Neural progenitor cell (in vitro differentiated cells): ENCODE results near the gene FOXL3. TPM values are rescaled to one million over a fixed set of nuclear protein-coding genes. Genes with fewer than 3 reads are reported as not detected.
A peak's percentile ranks its signal among the peaks of the same experiment; 100 is the strongest.

Experiments used
- DNase-seq: peaks from one replicate; pipeline ENCODE4 v3.0.0-alpha.2; 2016; ENCODE audit warnings: low spot score
- H2AFZ ChIP-seq: fragments of 200-600 bp; sonication (generic); replicated peaks from 2 replicates; pipeline ENCODE4 v1.6.1; 2016; ENCODE audit warnings: antibody characterized with exemption
- H3F3A ChIP-seq: fragments of 200-600 bp; sonication (generic); 2 replicates; pipeline ENCODE4 v1.6.1; 2016; ENCODE audit warnings: antibody characterized with exemption, low read depth
- H3K27ac ChIP-seq: fragments of 200-600 bp; sonication (generic); 2 replicates; pipeline ENCODE4 v1.5.1; 2016; ENCODE audit warnings: mild to moderate bottlenecking
- H3K27me3 ChIP-seq: fragments of 200-600 bp; sonication (generic); 2 replicates; pipeline ENCODE4 v1.6.1; 2016; ENCODE audit warnings: mild to moderate bottlenecking, moderate library complexity
- H3K36me3 ChIP-seq: fragments of 200-600 bp; sonication (generic); 2 replicates; pipeline ENCODE4 v1.5.1; 2016
- H3K4me1 ChIP-seq: fragments of 200-600 bp; sonication (generic); 2 replicates; pipeline ENCODE4 v1.6.1; 2016; ENCODE audit warnings: mixed run types
- H3K4me2 ChIP-seq: fragments of 200-600 bp; sonication (generic); 2 replicates; pipeline ENCODE4 v1.6.1; 2016
- H3K4me3 ChIP-seq: fragments of 200-600 bp; sonication (generic); 2 replicates; pipeline ENCODE4 v1.5.1; 2016
- H3K79me2 ChIP-seq: fragments of 200-600 bp; sonication (generic); 2 replicates; pipeline ENCODE4 v1.6.1; 2016; ENCODE audit warnings: low read depth
- H3K9ac ChIP-seq: fragments of 200-600 bp; sonication (generic); 2 replicates; pipeline ENCODE4 v1.6.1; 2016
- H3K9me3 ChIP-seq: fragments of 200-600 bp; sonication (generic); 2 replicates; pipeline ENCODE4 v1.5.1; 2016; ENCODE audit warnings: low read depth
- H4K20me1 ChIP-seq: fragments of 200-600 bp; sonication (generic); 2 replicates; pipeline ENCODE4 v1.6.1; 2016; ENCODE audit warnings: low read depth
- H3K27ac Mint-ChIP-seq: 3 replicates; pipeline ENCODE4 v1.8.0; 2021; ENCODE audit warnings: mixed read lengths
- H3K27me3 Mint-ChIP-seq: 2 replicates; pipeline ENCODE4 v1.8.0; 2022; ENCODE audit warnings: low read depth, mild to moderate bottlenecking, inconsistent platforms, moderate library complexity, mixed read lengths; ENCODE audit not compliant: insufficient read depth
- H3K36me3 Mint-ChIP-seq: 3 replicates; pipeline ENCODE4 v1.8.0; 2021; ENCODE audit warnings: mixed read lengths
- H3K4me1 Mint-ChIP-seq: 3 replicates; pipeline ENCODE4 v1.8.0; 2021; ENCODE audit warnings: mixed read lengths
- H3K4me3 Mint-ChIP-seq: 3 replicates; pipeline ENCODE4 v1.8.0; 2021; ENCODE audit warnings: mild to moderate bottlenecking, moderate library complexity, mixed read lengths
- H3K9me3 Mint-ChIP-seq: 3 replicates; pipeline ENCODE4 v1.8.0; 2020; ENCODE audit warnings: mixed read lengths
- EZH2 ChIP-seq: fragments of 200-600 bp; sonication (generic); IDR thresholded peaks from 2 replicates; pipeline ENCODE4 v1.6.1; 2017; ENCODE audit warnings: antibody characterized with exemption, mild to moderate bottlenecking, moderate library complexity
- EZH2phosphoT487 ChIP-seq: fragments of 200-600 bp; sonication (generic); IDR thresholded peaks from 2 replicates; pipeline ENCODE4 v1.6.1; 2017; ENCODE audit warnings: antibody characterized with exemption
- total RNA-seq: library from RNA; depleted of rRNA; stranded (reverse); fragments of >200 nt; gene quantifications from 2 replicates; pipeline ENCODE4 v1.2.3, GENCODE V29; 2015; ENCODE audit warnings: low replicate concordance
- TF ChIP-seq, protein P1 (sequence below): fragments of 200-600 bp; sonication (generic); IDR thresholded peaks from 2 replicates; pipeline ENCODE4 v1.5.1; 2017; ENCODE audit warnings: antibody characterized with exemption, mild to moderate bottlenecking

The FOXL3 gene
- total RNA-seq, 1 donor from 2014 or later = not detected

DNA sequence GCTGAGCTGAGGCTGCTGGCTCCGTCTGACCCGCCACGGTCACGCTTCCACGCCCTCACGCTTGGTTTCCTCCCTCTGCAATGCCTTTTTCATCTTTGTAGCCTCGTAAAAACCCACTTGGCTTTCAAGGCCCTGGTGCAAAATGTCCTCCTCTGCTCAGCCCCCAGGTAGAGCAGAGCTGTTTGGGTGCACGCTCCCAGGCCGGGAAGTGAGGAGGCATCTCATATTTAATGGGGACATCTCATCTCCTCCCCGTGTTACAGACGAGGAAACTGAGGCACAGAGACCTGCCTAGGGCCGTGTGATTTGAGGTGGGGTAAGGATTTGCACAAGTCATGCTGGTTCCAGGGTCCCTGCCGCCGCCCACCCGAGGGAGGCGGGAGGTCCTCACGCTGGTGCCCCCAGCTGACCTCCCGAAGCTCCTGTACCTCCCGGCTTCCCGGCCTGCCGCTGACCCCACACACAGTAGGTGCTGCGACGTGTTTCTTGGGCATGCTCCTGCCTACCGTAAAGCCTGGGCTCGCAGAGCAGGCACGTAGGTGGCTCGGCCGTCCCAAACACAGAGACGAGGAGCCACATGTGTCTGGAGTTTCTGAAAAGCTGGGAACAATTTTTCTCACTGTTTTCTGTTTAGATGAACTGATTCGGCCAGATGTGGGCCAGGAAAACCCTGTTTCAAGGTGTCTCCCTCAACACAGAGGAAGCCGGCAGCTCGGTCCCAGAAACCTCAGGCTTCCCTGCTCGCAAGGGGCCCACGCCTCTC lies 11.5 kb downstream of the FOXL3 start:
- DNase-seq = no peak
- Histone ChIP-seq H3K4me2 (no peak overlapping the region), H3K4me3 (no peak overlapping the region), H4K20me1 (no peaks in the 10 kb centered on the region), H3F3A (no peaks in the 10 kb centered on the region), H3K79me2 (no peaks in the 10 kb centered on the region), H2AFZ (no peak overlapping the region), H3K27me3 (no peaks in the 10 kb centered on the region), H3K9ac (no peak overlapping the region), H3K9me3 (no peaks in the 10 kb centered on the region), H3K4me1 (no peaks in the 10 kb centered on the region), H3K36me3 (no peaks in the 10 kb centered on the region), H3K27ac (no peak overlapping the region)
- Mint-ChIP-seq H3K4me1 (peaks cover 16% of the 10 kb centered on the region), H3K27ac (no peak overlapping the region), H3K4me3 (no peak overlapping the region), H3K36me3 (no peaks in the 10 kb centered on the region), H3K9me3 (peaks cover 3% of the 10 kb centered on the region), H3K27me3 (peaks cover 10% of the 10 kb centered on the region)
- TF ChIP-seq EZH2phosphoT487 (no peak), EZH2 (no peak)
- TF ChIP-seq, protein P1, sequence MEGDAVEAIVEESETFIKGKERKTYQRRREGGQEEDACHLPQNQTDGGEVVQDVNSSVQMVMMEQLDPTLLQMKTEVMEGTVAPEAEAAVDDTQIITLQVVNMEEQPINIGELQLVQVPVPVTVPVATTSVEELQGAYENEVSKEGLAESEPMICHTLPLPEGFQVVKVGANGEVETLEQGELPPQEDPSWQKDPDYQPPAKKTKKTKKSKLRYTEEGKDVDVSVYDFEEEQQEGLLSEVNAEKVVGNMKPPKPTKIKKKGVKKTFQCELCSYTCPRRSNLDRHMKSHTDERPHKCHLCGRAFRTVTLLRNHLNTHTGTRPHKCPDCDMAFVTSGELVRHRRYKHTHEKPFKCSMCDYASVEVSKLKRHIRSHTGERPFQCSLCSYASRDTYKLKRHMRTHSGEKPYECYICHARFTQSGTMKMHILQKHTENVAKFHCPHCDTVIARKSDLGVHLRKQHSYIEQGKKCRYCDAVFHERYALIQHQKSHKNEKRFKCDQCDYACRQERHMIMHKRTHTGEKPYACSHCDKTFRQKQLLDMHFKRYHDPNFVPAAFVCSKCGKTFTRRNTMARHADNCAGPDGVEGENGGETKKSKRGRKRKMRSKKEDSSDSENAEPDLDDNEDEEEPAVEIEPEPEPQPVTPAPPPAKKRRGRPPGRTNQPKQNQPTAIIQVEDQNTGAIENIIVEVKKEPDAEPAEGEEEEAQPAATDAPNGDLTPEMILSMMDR = no peak

DNA sequence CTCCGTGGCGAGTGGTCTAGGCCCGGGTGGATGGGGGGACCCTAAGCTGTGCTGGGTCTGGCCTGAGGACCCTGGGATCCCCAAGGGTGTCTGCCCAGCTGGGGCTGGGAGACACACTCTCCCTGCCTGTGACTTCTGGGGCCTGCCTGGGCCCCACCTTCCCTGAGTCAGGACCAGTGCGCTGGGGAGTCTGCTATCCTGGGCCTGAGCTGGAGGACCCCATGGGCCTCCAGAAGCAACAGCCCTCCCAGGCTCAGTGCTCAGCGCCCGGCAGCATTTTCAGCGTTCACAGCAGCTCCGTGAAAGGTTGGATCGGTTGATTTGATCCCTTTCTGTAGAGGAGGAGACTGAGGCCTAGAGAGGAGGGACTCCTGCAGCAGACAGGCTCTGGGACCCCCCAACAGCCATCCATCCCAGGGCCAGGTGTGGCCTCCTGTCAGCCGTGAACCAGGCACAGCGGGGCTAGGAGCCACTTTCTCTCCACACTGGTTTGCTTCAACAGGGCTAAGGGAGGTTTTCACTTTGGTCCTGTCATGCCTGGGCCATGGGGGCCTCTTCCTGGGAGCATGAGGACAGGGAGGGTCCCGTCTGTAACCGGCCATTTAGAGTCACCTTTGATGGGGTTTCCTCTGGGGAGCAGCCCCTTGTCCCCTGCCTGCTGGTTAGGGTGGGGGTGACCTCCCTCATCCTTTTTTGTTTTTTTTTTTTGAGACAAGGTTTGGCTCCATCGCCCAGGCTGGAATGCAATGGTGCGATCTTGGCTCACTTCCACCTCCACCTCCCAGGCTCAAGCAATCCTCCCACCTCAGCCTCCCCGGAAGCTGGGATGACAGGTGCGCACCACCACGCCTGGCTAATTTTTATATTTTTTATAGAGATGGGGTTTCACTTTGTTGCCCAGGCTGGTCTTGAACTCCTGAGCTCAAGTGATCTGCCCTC lies 12.4 kb downstream of the FOXL3 start:
- H3K4me1 ChIP-seq = no peaks in the 10 kb centered on the region
- H3K9me3 Mint-ChIP-seq = peaks cover 3% of the 10 kb centered on the region
- H4K20me1 ChIP-seq = no peaks in the 10 kb centered on the region
- H3K9ac ChIP-seq = no peak overlapping the region
- TF ChIP-seq EZH2phosphoT487 = no peak
- TF ChIP-seq, protein P1 = no peak
- TF ChIP-seq EZH2 = no peak
- H3K27ac Mint-ChIP-seq = no peak overlapping the region
- no peaks in the 10 kb centered on the region for H3K79me2 ChIP-seq
- H3K36me3 Mint-ChIP-seq = no peaks in the 10 kb centered on the region
- H3K4me1 Mint-ChIP-seq = peaks cover 16% of the 10 kb centered on the region
- H2AFZ ChIP-seq = no peak overlapping the region
- H3K4me2 ChIP-seq = no peak overlapping the region
- no peaks in the 10 kb centered on the region for H3K27me3 ChIP-seq
- H3F3A ChIP-seq = no peaks in the 10 kb centered on the region
- no peak overlapping the region for H3K27ac ChIP-seq
- no peak overlapping the region for H3K4me3 ChIP-seq
- DNase-seq = no peak
- no peaks in the 10 kb centered on the region for H3K9me3 ChIP-seq
- H3K36me3 ChIP-seq = no peaks in the 10 kb centered on the region
- H3K4me3 Mint-ChIP-seq = no peak overlapping the region
- H3K27me3 Mint-ChIP-seq = peaks cover 10% of the 10 kb centered on the region

DNA sequence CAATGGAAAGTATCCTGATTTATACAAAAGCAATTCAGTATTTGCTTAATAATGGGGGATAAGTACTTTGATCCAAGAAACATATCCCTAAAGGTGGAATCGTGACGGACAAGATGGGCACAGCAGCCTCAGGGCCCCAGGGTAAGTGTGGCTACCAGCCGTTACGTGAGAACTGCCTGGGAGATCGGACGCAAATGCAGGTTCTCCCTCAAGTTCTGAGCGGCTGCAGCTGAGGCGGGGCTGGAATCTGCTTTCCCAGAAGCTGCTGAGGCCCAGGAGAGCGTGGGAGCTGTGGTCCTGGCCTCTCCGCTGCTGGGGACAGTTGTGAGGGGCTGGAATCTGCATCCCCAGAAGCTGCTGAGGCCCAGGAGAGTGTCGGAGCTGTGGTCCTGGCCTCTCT lies 13.5 kb downstream of the FOXL3 start:
- Histone ChIP-seq H3K4me2 (no peak overlapping the region), H2AFZ (no peak overlapping the region), H3K79me2 (no peaks in the 10 kb centered on the region), H3K27ac (no peak overlapping the region), H4K20me1 (no peaks in the 10 kb centered on the region), H3K36me3 (no peaks in the 10 kb centered on the region), H3K9me3 (no peaks in the 10 kb centered on the region), H3F3A (no peaks in the 10 kb centered on the region), H3K4me3 (no peak overlapping the region), H3K4me1 (no peaks in the 10 kb centered on the region), H3K9ac (no peak overlapping the region), H3K27me3 (no peaks in the 10 kb centered on the region)
- Mint-ChIP-seq H3K27ac (peak overlapping the region; percentile 17), H3K36me3 (no peaks in the 10 kb centered on the region), H3K27me3 (peaks cover 10% of the 10 kb centered on the region), H3K4me3 (no peak overlapping the region), H3K9me3 (peaks cover 7% of the 10 kb centered on the region), H3K4me1 (peaks cover 16% of the 10 kb centered on the region)
- TF ChIP-seq EZH2phosphoT487 = no peak
- TF ChIP-seq, protein P1 = no peak
- TF ChIP-seq EZH2 = no peak
- DNase-seq = no peak
